Right lung (tissue), 5 donors: ENCODE measurements around the gene BICRA. TPM values are rescaled to one million over a fixed set of nuclear protein-coding genes. Genes with fewer than 3 reads are reported as not detected.
"Not testable (repeated sequence)": the region's sequence is repeated elsewhere in the genome, so short reads cannot be mapped to it uniquely, and the experiment has no call there.

Experiments
- DNase-seq, 2 donors: peaks; one replicate each; pipeline ENCODE4 v3.0.0-alpha.2; 2013
- polyA plus RNA-seq, 5 donors: library from polyadenylated mRNA; unstranded; fragments of 120-200 nt; gene quantifications; one replicate each; pipeline versions ENCODE4 v1.2.1 to v1.2.3, GENCODE V29; 2013; ENCODE audit warnings: inconsistent platforms in 1 of 5, low replicate concordance in 1 of 5; ENCODE audit not compliant: insufficient read length in 5 of 5, insufficient read depth in 1 of 5

The BICRA gene
- polyA plus RNA-seq, 5 donors = 11.7 to 17.2 (median 15.6) TPM

GRCh38 chr19:47599671-47600245 lies 9.2 kb upstream of the BICRA start:
- not testable (repeated sequence) for DNase-seq

GRCh38 chr19:47600246-47601179 lies 8.4 kb upstream of the BICRA start:
- DNase-seq = peak; percentile 98 to 99

- DNase-seq = no peak
Measured at GRCh38 chr19:47601180-47601904, 7.6 kb upstream of the BICRA start.

GRCh38 chr19:47603706-47604565 lies 5.0 kb upstream of the BICRA start:
- no peak for DNase-seq

GRCh38 chr19:47607564-47608073 lies 1.3 kb upstream of the BICRA start:
- no peak for DNase-seq

GRCh38 chr19:47608074-47608918 lies 638 bp upstream of the BICRA start:
- DNase-seq = peak; percentile 95 to 97

GRCh38 chr19:47609906-47610894 lies 1.3 kb downstream of the BICRA start:
- DNase-seq = no peak

GRCh38 chr19:47610902-47611301 lies 2.0 kb downstream of the BICRA start:
- no peak for DNase-seq

- no peak for DNase-seq
Measured at GRCh38 chr19:47613165-47614020, 4.5 kb downstream of the BICRA start.

- DNase-seq = no peak
Measured at GRCh38 chr19:47614021-47614295, 5.0 kb downstream of the BICRA start.

- no peak for DNase-seq
Measured at GRCh38 chr19:47614559-47614958, 5.6 kb downstream of the BICRA start.

GRCh38 chr19:47615230-47615629 lies 6.3 kb downstream of the BICRA start:
- DNase-seq = no peak

- DNase-seq = no peak
Measured at GRCh38 chr19:47615714-47616113, 6.8 kb downstream of the BICRA start.

GRCh38 chr19:47618771-47619170 lies 9.8 kb downstream of the BICRA start:
- DNase-seq = no peak

GRCh38 chr19:47619763-47620162 lies 10.8 kb downstream of the BICRA start:
- DNase-seq = no peak

- DNase-seq = no peak
Measured at GRCh38 chr19:47623151-47623920, 14.4 kb downstream of the BICRA start.

GRCh38 chr19:47623921-47624391 lies 15.0 kb downstream of the BICRA start:
- DNase-seq = no peak
